ENCODE results near the gene NR5A1.

- TF ChIP-seq CTCF (IDR thresholded peaks at IDR 0.05), result no peak
- TF ChIP-seq POLR2A (IDR thresholded peaks at IDR 0.05), result no peak
These were observed 11.8 kb downstream of the NR5A1 start for GRCh38 chr9:124495126-124496074.
